ENCODE results near the gene RTP1. TPM values are rescaled to one million over a fixed set of nuclear protein-coding genes. Genes with fewer than 3 reads are reported as not detected.

The RTP1 gene, protein sequence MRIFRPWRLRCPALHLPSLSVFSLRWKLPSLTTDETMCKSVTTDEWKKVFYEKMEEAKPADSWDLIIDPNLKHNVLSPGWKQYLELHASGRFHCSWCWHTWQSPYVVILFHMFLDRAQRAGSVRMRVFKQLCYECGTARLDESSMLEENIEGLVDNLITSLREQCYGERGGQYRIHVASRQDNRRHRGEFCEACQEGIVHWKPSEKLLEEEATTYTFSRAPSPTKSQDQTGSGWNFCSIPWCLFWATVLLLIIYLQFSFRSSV
- not detected in 2 replicates for total RNA-seq

DNA sequence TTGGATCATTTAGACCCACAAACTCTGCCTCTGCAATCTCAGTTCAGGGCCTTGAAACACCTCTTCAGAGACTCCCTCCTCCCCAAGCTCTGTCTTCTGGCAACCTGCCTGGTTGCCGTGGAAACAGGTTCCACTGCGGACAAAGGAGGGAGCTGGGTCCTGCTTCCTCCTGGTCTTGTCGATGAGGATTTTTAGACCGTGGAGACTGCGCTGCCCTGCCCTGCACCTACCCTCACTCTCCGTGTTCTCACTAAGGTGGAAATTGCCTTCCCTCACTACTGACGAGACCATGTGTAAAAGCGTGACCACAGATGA is at the start of gene RTP1:
TSS of gene RTP1 (plus strand) at position 152 of the 315 bp plus-strand sequence. CDS start at position 182, 30 bp downstream.

Other genes with a start within 250 kb of the RTP1 start
- 15.7 and 20.7 TPM in 2 replicates for gene RPL39L, start 58.0 kb upstream of the RTP1 start, total RNA-seq
- gene MASP1, start 94.3 kb downstream of the RTP1 start, total RNA-seq: under 0.01 TPM in 1 of 2 replicates, not detected in the other
- gene RTP4, start 170.9 kb downstream of the RTP1 start, total RNA-seq: 0.48 TPM in 1 of 2 replicates, not detected in the other

All from tracheal epithelial cell (primary cell).